ENCODE measurements around the gene GNPAT.

The GNPAT gene

GRCh38 chr1:231213831-231214573 is 27.0 kb upstream of the GNPAT start:
- no peak for DNase-seq

DNA sequence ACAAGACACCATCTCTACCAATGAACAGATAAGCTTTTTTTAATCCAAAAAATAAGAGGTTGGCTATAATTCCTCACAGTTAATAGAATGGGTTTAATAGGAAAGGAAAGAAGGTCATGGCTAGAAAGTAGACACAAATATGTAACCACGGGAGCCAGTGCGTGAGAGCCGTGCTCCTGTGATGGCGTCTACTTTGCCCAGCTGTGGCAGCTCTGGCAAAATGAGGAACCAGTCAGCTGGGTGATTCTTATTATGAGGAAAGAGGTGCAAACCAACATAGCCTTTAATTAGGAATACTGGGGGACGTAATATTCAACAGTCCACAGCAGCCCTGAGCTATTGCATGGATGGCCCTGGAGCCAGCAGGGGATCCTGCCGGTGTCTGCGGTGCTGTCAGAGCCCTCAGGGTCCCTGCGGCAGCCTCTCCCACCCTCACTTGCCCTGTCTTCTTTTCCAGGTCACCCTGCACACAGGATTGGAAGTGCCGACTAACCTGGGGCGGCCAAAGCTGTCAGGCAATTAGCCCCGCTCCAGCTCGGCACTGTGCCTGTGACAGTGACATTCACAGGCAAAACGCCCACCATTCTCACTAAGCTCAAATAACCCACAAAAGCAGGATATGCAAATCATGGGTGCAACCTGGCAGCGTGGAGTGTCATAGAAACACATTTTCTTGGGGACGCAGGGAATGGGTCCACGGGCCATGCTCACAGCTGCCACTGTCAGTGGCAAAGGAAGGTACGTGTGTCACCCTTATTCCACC is 25.9 kb upstream of the GNPAT start:
- no peak for DNase-seq

GRCh38 chr1:231215681-231216385 is 25.2 kb upstream of the GNPAT start:
- DNase-seq, result no peak

GRCh38 chr1:231216498-231216897 is 24.5 kb upstream of the GNPAT start:
- no peak for DNase-seq

DNA sequence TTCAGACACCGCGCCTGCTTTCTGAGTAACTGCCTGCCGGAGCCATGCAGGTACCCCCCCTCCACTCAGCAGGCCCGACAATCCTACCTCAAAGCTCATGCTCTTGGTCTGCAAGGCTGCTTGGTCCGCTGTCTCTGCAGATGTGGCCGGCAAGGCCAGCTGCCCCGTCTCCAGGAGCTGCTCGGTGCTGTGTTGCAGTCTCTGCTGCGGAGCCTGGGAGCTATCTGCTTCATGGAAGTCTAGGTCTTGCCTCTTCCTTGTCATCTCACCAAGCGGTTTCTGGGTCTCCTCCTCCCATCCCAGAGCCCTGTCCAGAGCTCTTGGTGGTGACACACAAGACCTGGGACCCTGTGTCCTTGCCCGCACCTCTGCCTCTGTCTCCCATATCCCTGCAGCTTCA is 24.0 kb upstream of the GNPAT start:
- no peak for DNase-seq

DNA sequence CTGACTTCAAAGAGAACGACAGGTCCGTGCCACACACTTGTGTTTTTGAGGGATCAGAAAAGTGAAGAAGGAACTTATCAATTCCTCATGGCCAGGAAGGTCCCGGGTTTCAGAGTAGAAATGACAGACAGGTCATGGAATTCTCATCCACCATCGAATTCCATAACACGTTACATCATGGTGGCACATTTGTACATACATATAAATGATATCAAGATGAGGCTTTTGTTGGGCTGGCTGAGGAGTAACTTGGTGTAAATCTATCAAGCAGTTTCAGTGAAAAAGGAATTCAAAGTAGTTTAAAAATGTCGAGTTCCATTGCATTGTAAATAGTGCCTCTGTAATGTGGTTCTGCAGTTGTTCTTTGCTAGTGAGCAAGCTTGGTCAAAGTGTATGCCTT is 22.9 kb upstream of the GNPAT start:
- DNase-seq, result no peak

- no peak for DNase-seq
Measured at GRCh38 chr1:231219422-231220401, 21.3 kb upstream of the GNPAT start.

- DNase-seq, result no peak
Measured at GRCh38 chr1:231220801-231221200, 20.2 kb upstream of the GNPAT start.

DNA sequence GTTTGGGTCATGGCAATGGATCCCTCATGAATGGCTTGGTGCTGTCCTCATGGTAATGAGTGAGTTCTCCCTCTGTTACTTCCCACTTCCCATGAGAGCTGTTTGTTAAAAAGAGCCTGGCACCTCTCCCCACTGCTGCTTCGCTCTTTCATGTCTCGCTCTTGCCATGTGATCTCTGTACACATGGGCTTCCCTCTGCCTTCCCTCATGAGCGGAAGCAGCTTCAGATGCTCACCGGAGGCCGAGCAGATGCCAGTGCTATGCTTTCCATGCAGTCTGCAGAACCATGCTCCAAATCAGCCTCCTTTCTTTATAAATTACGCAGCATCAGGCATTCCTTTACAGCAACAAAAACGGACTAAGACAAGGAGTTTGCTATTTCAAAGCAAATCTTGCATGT is 14.9 kb upstream of the GNPAT start:
- DNase-seq, result no peak

GRCh38 chr1:231231511-231231910 is 9.5 kb upstream of the GNPAT start:
- DNase-seq, result no peak

GRCh38 chr1:231232870-231233734 is 7.9 kb upstream of the GNPAT start:
- DNase-seq, result no peak

GRCh38 chr1:231233735-231234417 is 7.1 kb upstream of the GNPAT start:
- DNase-seq, result no peak

DNA sequence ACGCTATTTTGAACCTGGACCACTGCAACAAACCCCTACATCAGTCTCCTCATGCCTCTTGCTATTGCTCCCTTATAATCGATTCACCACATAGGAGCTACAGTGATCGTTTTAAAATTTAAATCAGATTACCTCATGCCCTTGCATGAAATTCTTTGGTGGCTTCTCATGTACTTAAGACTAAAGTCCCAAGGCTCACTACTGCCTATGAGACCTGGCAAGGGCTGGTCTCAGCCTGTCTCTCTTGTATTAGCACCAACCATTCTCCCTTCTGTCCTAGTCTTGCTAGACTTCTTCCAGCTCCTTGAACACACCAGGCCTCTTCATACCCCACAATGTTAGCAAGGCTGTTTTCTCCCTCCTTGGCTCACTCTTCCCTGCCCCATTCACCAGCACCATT is 6.5 kb upstream of the GNPAT start:
- DNase-seq, result no peak

GRCh38 chr1:231235526-231236207 is 5.3 kb upstream of the GNPAT start:
- DNase-seq, result no peak

GRCh38 chr1:231236208-231236591 is 4.8 kb upstream of the GNPAT start:
- no peak for DNase-seq

GRCh38 chr1:231236938-231237337 is 4.1 kb upstream of the GNPAT start:
- DNase-seq, result no peak

GRCh38 chr1:231238298-231238697 is 2.7 kb upstream of the GNPAT start:
- no peak for DNase-seq

- no peak for DNase-seq
Measured at GRCh38 chr1:231240531-231240882, 505 bp upstream of the GNPAT start.

DNA sequence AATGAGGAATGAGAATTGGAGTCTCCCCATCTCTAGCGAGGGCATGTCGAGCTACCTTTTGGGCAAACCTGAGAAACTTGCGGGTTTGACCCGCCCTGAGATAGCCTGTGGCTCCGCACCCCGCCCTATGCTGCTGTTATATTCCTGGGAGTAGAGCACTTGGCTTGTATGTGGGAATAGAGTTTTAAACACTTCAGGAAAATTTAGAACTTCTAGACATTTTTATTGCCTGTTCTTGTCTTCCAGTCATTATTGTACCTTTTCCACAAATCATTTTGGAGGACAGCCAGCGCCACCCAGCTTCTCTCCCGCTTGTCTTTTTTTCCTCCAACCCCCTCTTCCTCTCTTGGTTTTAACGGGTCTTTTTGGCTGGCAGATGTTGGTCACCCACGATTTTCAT is 738 bp downstream of the GNPAT start:
- no peak for DNase-seq

- no peak for DNase-seq
Measured at GRCh38 chr1:231242516-231243198, 1.6 kb downstream of the GNPAT start.
